WTC11 (cell line): ENCODE measurements around the gene PHF14.

Experiments
- ATF1 ChIP-seq: sonication (generic); formaldehyde crosslinking; IDR thresholded peaks from 2 replicates; pipeline ENCODE4 v1.8.1; 2023; ENCODE audit warnings: mild to moderate bottlenecking, moderate library complexity, missing genetic modification reagents
- CTCF ChIP-seq: fragments of 200-600 bp; IDR thresholded peaks from 2 replicates; pipeline ENCODE4 v1.8.0; 2022; ENCODE audit warnings: antibody characterized with exemption
- ELF4 ChIP-seq: sonication (generic); formaldehyde crosslinking; IDR thresholded peaks from 2 replicates; pipeline ENCODE4 v1.8.1; 2022; ENCODE audit warnings: low read depth, mild to moderate bottlenecking, moderate library complexity, missing genetic modification reagents
- ESRRA ChIP-seq: sonication (generic); formaldehyde crosslinking; IDR thresholded peaks from 2 replicates; pipeline ENCODE4 v1.8.1; 2022; ENCODE audit warnings: mild to moderate bottlenecking, missing genetic modification reagents, borderline replicate concordance
- FOXP1 ChIP-seq: sonication (generic); formaldehyde crosslinking; IDR thresholded peaks from 2 replicates; pipeline ENCODE4 v1.8.0; 2022; ENCODE audit warnings: missing genetic modification reagents, mild to moderate bottlenecking, moderate library complexity, borderline replicate concordance
- TEAD4 ChIP-seq: sonication (generic); formaldehyde crosslinking; IDR thresholded peaks from 2 replicates; pipeline ENCODE4 v1.8.0; 2022; ENCODE audit warnings: mild to moderate bottlenecking, missing genetic modification reagents
- TF ChIP-seq, protein P1 (sequence below): sonication (generic); formaldehyde crosslinking; IDR thresholded peaks from 2 replicates; pipeline ENCODE4 v1.8.1; 2022; ENCODE audit warnings: low read depth, missing genetic modification reagents, borderline replicate concordance
- TF ChIP-seq, protein P2 (sequence below): sonication (generic); formaldehyde crosslinking; IDR thresholded peaks from 2 replicates; pipeline ENCODE4 v1.8.1; 2022; ENCODE audit warnings: mild to moderate bottlenecking, moderate library complexity, missing genetic modification reagents
- TF ChIP-seq, protein P3 (sequence below): sonication (generic); formaldehyde crosslinking; IDR thresholded peaks from 2 replicates; pipeline ENCODE4 v1.8.1; 2023; ENCODE audit warnings: mild to moderate bottlenecking, moderate library complexity, missing genetic modification reagents

- TF ChIP-seq CTCF (no peak), ESRRA (CRISPR knock-in tag) (no peak), FOXP1 (no peak), ATF1 (CRISPR knock-in tag) (no peak), ELF4 (CRISPR knock-in tag) (no peak), TEAD4 (no peak)
- TF ChIP-seq, protein P1, sequence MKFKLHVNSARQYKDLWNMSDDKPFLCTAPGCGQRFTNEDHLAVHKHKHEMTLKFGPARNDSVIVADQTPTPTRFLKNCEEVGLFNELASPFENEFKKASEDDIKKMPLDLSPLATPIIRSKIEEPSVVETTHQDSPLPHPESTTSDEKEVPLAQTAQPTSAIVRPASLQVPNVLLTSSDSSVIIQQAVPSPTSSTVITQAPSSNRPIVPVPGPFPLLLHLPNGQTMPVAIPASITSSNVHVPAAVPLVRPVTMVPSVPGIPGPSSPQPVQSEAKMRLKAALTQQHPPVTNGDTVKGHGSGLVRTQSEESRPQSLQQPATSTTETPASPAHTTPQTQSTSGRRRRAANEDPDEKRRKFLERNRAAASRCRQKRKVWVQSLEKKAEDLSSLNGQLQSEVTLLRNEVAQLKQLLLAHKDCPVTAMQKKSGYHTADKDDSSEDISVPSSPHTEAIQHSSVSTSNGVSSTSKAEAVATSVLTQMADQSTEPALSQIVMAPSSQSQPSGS = no peak
- TF ChIP-seq, protein P2, sequence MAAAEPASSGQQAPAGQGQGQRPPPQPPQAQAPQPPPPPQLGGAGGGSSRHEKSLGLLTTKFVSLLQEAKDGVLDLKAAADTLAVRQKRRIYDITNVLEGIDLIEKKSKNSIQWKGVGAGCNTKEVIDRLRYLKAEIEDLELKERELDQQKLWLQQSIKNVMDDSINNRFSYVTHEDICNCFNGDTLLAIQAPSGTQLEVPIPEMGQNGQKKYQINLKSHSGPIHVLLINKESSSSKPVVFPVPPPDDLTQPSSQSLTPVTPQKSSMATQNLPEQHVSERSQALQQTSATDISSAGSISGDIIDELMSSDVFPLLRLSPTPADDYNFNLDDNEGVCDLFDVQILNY (CRISPR knock-in tag) = no peak
- TF ChIP-seq, protein P3, sequence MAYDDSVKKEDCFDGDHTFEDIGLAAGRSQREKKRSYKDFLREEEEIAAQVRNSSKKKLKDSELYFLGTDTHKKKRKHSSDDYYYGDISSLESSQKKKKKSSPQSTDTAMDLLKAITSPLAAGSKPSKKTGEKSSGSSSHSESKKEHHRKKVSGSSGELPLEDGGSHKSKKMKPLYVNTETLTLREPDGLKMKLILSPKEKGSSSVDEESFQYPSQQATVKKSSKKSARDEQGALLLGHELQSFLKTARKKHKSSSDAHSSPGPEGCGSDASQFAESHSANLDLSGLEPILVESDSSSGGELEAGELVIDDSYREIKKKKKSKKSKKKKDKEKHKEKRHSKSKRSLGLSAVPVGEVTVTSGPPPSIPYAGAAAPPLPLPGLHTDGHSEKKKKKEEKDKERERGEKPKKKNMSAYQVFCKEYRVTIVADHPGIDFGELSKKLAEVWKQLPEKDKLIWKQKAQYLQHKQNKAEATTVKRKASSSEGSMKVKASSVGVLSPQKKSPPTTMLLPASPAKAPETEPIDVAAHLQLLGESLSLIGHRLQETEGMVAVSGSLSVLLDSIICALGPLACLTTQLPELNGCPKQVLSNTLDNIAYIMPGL (CRISPR knock-in tag) = no peak
These were observed 167.9 kb downstream of the PHF14 start for GRCh38 chr7:11141541-11141940.
